Thyroid gland (tissue), 4 donors: ENCODE results near the gene GLIS2. TPM values are rescaled to one million over a fixed set of nuclear protein-coding genes. Genes with fewer than 3 reads are reported as not detected.

Source experiments
- DNase-seq, 2 donors: peaks; one replicate each; pipeline ENCODE4 v3.0.0-alpha.2; 2019
- H3K27ac ChIP-seq, 3 donors: fragments of 200-600 bp; sonication (generic); 1 replicate in 2 of 3; 2 replicates in 1 of 3; pipeline ENCODE4 v1.5.1; 2016 to 2019; ENCODE audit warnings: mild to moderate bottlenecking in 1 of 3, moderate library complexity in 1 of 3
- H3K27me3 ChIP-seq: fragments of 200-600 bp; sonication (generic); one replicate; pipeline ENCODE4 v1.5.1; 2019
- H3K36me3 ChIP-seq, 2 donors: fragments of 200-600 bp; sonication (generic); one replicate each; pipeline ENCODE4 v1.5.1; 2016 to 2019
- H3K4me1 ChIP-seq, 2 donors: fragments of 200-600 bp; sonication (generic); one replicate each; pipeline ENCODE4 v1.5.1; 2017 to 2019
- H3K4me3 ChIP-seq, 3 donors: fragments of 200-600 bp; sonication (generic); replicated peaks in 1 of 3; 1 replicate in 2 of 3; 2 replicates in 1 of 3; pipeline ENCODE4 v1.5.1; 2016; ENCODE audit warnings: mild to moderate bottlenecking in 1 of 3
- H3K9me3 ChIP-seq: fragments of 200-600 bp; sonication (generic); one replicate; pipeline ENCODE4 v1.5.1; 2017
- CTCF ChIP-seq, 6 experiments: fragments of 200-600 bp in 3 of 6; fragments of 450-650 bp in 3 of 6; sonication (generic) in 3 of 6; IDR thresholded peaks; one replicate each; pipeline ENCODE4 v1.5.1; 2016 to 2019; ENCODE audit warnings: antibody characterized with exemption in 6 of 6, mild to moderate bottlenecking in 2 of 6, inconsistent platforms in 1 of 6, moderate library complexity in 1 of 6
- POLR2A ChIP-seq, 2 donors: fragments of 450-650 bp; IDR thresholded peaks; one replicate each; pipeline ENCODE4 v1.6.1; 2017; ENCODE audit warnings: antibody characterized with exemption in 2 of 2, mild to moderate bottlenecking in 2 of 2, moderate library complexity in 1 of 2
- WGBS, 2 donors: methylation state at CpG; one replicate each; pipeline ENCODE4 v1.1.5; 2017; 5-methylcytosine and 5-hydroxymethylcytosine counted together
- intact Hi-C: fragments of 100-400 bp; cut with DNase I; formaldehyde crosslinking; loops from one replicate; pipeline ENCODE4 v1.15.1; 2023
- total RNA-seq, 4 donors: library from RNA; depleted of rRNA; stranded (reverse); fragments of >200 nt; gene quantifications; one replicate each; pipeline ENCODE4 v1.2.3, GENCODE V29; 2016

Gene GLIS2
- total RNA-seq, 4 donors from 2014 or later = 5.5 to 7.6 (median 6.7) TPM

GRCh38 chr16:4359914-4360313 lies 44.0 kb downstream of the GLIS2 start:
- intact Hi-C loops = loop anchor here (2.0 kb wide), 1 partner anchor 43 kb away; no protein-coding TSS in a partner anchor
- Histone ChIP-seq H3K36me3 (peaks cover 0 to 3% of the 10 kb centered on the region in 2 donors), H3K4me1 (peaks cover 10 to 15% of the 10 kb centered on the region in 2 donors), H3K4me3 (no peak overlapping the region), H3K27ac (no peak overlapping the region), H3K27me3 (no peaks in the 10 kb centered on the region), H3K9me3 (no peaks in the 10 kb centered on the region)
- no peak for TF ChIP-seq POLR2A (IDR thresholded peaks at IDR 0.05)
- no peak for TF ChIP-seq CTCF (IDR thresholded peaks at IDR 0.05)
- DNase-seq = no peak
- 98 to 100% methylated on average over 2 to 3 of the region's 3 CpGs for WGBS, 2 donors

GRCh38 chr16:4360538-4361021 lies 44.7 kb downstream of the GLIS2 start:
- H3K4me3 ChIP-seq = no peak overlapping the region
- 90 to 94% methylated on average over 10 of the region's 11 CpGs for WGBS, 2 donors
- peaks cover 10 to 15% of the 10 kb centered on the region in 2 donors for H3K4me1 ChIP-seq
- intact Hi-C loops = loop anchor here (2.0 kb wide), 1 partner anchor 42 kb away; no protein-coding TSS in a partner anchor
- H3K9me3 ChIP-seq = no peaks in the 10 kb centered on the region
- H3K27me3 ChIP-seq = no peaks in the 10 kb centered on the region
- peaks cover 0 to 3% of the 10 kb centered on the region in 2 donors for H3K36me3 ChIP-seq
- no peak overlapping the region for H3K27ac ChIP-seq
- DNase-seq = no peak
- no peak for TF ChIP-seq POLR2A (IDR thresholded peaks at IDR 0.05)
- no peak for TF ChIP-seq CTCF (IDR thresholded peaks at IDR 0.05)

GRCh38 chr16:4361033-4361943 lies 45.4 kb downstream of the GLIS2 start:
- TF ChIP-seq POLR2A (IDR thresholded peaks at IDR 0.05) = no peak
- TF ChIP-seq CTCF (IDR thresholded peaks at IDR 0.05) = no peak
- H3K4me1 ChIP-seq = peaks cover 10 to 15% of the 10 kb centered on the region in 2 donors
- no peak overlapping the region for H3K27ac ChIP-seq
- no peak overlapping the region for H3K4me3 ChIP-seq
- 97 to 100% methylated on average over 5 to 7 of the region's 28 CpGs for WGBS, 2 donors
- no peak for DNase-seq
- intact Hi-C loops = loop anchor here (2.0 kb wide), 1 partner anchor 42 kb away; no protein-coding TSS in a partner anchor
- peaks cover 0 to 3% of the 10 kb centered on the region in 2 donors for H3K36me3 ChIP-seq
- no peaks in the 10 kb centered on the region for H3K27me3 ChIP-seq
- no peaks in the 10 kb centered on the region for H3K9me3 ChIP-seq

GRCh38 chr16:4361944-4362311 lies 46.1 kb downstream of the GLIS2 start:
- Histone ChIP-seq H3K9me3 (no peaks in the 10 kb centered on the region), H3K27me3 (no peaks in the 10 kb centered on the region), H3K36me3 (peaks cover 0 to 3% of the 10 kb centered on the region in 2 donors), H3K27ac (no peak overlapping the region), H3K4me1 (peaks cover 10 to 15% of the 10 kb centered on the region in 2 donors), H3K4me3 (no peak overlapping the region)
- 92 to 93% methylated on average over 3 to 10 of the region's 12 CpGs for WGBS, 2 donors
- TF ChIP-seq POLR2A (IDR thresholded peaks at IDR 0.05) (no peak), CTCF (IDR thresholded peaks at IDR 0.05) (no peak)
- intact Hi-C loops = loop anchor here (2.0 kb wide), 1 partner anchor 41 kb away; no protein-coding TSS in a partner anchor
- DNase-seq = no peak
